GM13977 (cell line): Measurements from ENCODE around the gene GLP1R.

Source experiments
- DNase-seq: peaks from one replicate; pipeline ENCODE4 v3.0.0; 2012; ENCODE audit warnings: low spot score
- CTCF ChIP-seq: IDR thresholded peaks from 2 replicates; pipeline ENCODE4 v1.5.1; 2012; ENCODE audit warnings: mild to moderate bottlenecking, control low read depth; ENCODE audit not compliant: insufficient read depth; ENCODE audit errors: extremely low read depth, missing control alignments
- in situ Hi-C: fragments of 300-500 bp; cut with MboI; formaldehyde crosslinking; loops from one replicate; pipeline ENCODE4 v1.12.0; 2022; ENCODE audit warnings: low sequenced_read_pairs, low pct_unique_long_range_greater_than_20kb, mixed read lengths, inconsistent platforms; ENCODE audit not compliant: unreplicated experiment

GLP1R gene

DNA sequence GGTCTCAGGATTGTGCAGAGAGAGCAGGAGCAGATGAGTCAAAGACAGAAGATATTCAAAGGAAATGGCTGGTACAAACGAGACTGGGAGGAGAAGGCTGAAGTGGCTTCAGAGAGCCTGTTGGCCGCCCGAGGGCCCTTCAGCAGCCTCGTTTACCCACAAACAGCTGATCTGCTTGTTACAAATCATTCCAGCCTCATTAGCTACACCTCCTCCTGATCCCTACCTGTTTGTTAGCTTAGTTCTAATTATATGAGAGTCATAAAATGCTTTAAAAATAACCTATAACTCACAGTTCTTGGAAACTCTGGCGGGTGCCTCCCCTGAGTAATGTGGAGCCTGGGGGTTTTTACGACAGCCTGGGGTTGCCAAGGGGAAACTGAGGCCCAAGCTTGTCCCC, 12.6 kb downstream of the GLP1R start:
- in situ Hi-C loops: no loop called here
- TF ChIP-seq CTCF: no peak
- DNase-seq: no peak

GRCh38 chr6:39061588-39061987, 13.0 kb downstream of the GLP1R start:
- no peak for TF ChIP-seq CTCF
- DNase-seq: no peak
- in situ Hi-C loops: no loop called here

GRCh38 chr6:39062014-39062740, 13.6 kb downstream of the GLP1R start:
- in situ Hi-C loops: no loop called here
- no peak for DNase-seq
- no peak for TF ChIP-seq CTCF

- TF ChIP-seq CTCF: no peak
- in situ Hi-C loops: no loop called here
- DNase-seq: no peak
These were observed 14.9 kb downstream of the GLP1R start for GRCh38 chr6:39063526-39063925.

DNA sequence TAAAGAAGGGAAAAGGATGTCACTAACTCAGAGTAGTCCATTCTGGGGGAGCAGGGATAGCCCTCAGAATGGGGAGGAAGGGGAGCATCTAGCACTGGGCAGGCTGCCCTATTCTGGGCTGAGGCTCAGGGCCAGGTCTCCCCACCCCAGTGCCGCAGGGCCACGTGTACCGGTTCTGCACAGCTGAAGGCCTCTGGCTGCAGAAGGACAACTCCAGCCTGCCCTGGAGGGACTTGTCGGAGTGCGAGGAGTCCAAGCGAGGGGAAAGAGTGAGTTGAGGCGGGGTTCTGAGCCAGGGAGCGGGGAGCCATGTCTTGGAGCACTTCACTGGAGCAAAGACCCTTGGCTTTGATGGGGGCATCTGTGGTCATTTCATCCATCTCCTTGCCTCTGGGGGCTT, 17.0 kb downstream of the GLP1R start:
- DNase-seq: no peak
- in situ Hi-C loops: no loop called here
- no peak for TF ChIP-seq CTCF

DNA sequence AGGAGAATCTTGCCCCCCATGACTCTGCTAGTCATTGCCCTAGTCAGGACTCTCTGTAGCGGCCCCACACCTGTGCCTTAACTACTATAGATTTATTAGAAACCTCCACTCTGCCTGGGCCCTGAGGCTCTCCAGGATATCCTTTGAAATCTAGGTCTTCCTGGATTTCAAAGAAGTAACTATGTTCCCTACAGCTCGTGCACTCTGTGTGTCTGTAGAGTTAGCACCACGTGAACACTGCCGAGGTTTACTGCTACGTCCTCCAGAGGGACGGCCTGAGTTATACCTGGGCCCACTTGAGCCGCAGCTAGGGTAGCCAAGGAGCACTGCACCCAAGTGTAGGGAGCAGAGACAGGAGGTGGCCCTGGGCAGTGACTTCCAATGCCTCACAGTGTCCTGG, 19.8 kb downstream of the GLP1R start:
- in situ Hi-C loops: no loop called here
- DNase-seq: no peak

More for the DNA sequence above, 19.8 kb downstream of the GLP1R start:
- no peak for TF ChIP-seq CTCF
